ENCODE measurements around the gene WASHC2C.
"Not testable (repeated sequence)": the region's sequence is repeated elsewhere in the genome, so short reads cannot be mapped to it uniquely, and the experiment has no call there.

WASHC2C gene

GRCh38 chr10:45763037-45763436, 36.0 kb downstream of the WASHC2C start:
- not testable (repeated sequence) for DNase-seq

GRCh38 chr10:45768334-45768733, 41.3 kb downstream of the WASHC2C start:
- not testable (repeated sequence) for DNase-seq

- DNase-seq = not testable (repeated sequence)
Measured at GRCh38 chr10:45771757-45772461, 44.8 kb downstream of the WASHC2C start.

- not testable (repeated sequence) for DNase-seq
Measured at GRCh38 chr10:45786217-45786616, 59.2 kb downstream of the WASHC2C start.

GRCh38 chr10:45787212-45787741, 60.2 kb downstream of the WASHC2C start:
- DNase-seq = not testable (repeated sequence)

- not testable (repeated sequence) for DNase-seq
Measured at GRCh38 chr10:45789991-45790390, 62.9 kb downstream of the WASHC2C start.

GRCh38 chr10:45790694-45791426, 63.8 kb downstream of the WASHC2C start:
- DNase-seq = not testable (repeated sequence)

GRCh38 chr10:45794761-45795160, 67.7 kb downstream of the WASHC2C start:
- not testable (repeated sequence) for DNase-seq

GRCh38 chr10:45803060-45804010, 76.3 kb downstream of the WASHC2C start:
- DNase-seq = not testable (repeated sequence)

- DNase-seq = not testable (repeated sequence)
Measured at GRCh38 chr10:45804996-45805395, 77.9 kb downstream of the WASHC2C start.

- DNase-seq = no peak
Measured at GRCh38 chr10:45809837-45810236, 82.8 kb downstream of the WASHC2C start.

- DNase-seq = no peak
Measured at GRCh38 chr10:45811075-45811474, 84.0 kb downstream of the WASHC2C start.

GRCh38 chr10:45812959-45813358, 85.9 kb downstream of the WASHC2C start:
- DNase-seq = not testable (repeated sequence)

GRCh38 chr10:45814146-45814545, 87.1 kb downstream of the WASHC2C start:
- DNase-seq = not testable (repeated sequence)

- DNase-seq = no peak
Measured at GRCh38 chr10:45817130-45817859, 90.2 kb downstream of the WASHC2C start.

GRCh38 chr10:45817912-45818311, 90.8 kb downstream of the WASHC2C start:
- no peak for DNase-seq

- DNase-seq = no peak
Measured at GRCh38 chr10:45819552-45819951, 92.5 kb downstream of the WASHC2C start.

- DNase-seq = not testable (repeated sequence)
Measured at GRCh38 chr10:45820107-45820830, 93.2 kb downstream of the WASHC2C start.

GRCh38 chr10:45822918-45823317, 95.9 kb downstream of the WASHC2C start:
- DNase-seq = not testable (repeated sequence)

Measured in hippocampal formation (tissue), 2 donors.